HG03354 (cell line): ENCODE measurements around the gene PROSER3.
A peak's percentile ranks its signal among the peaks of the same experiment; 100 is the strongest.

Experiments used
- ATAC-seq: cut with Tn5 transposase; IDR thresholded peaks from one replicate; pipeline ENCODE4 v1.9.1; 2021; ENCODE audit warnings: mild to moderate bottlenecking; ENCODE audit not compliant: unreplicated experiment, poor library complexity, severe bottlenecking

The PROSER3 gene

GRCh38 chr19:35773020-35773806 lies 15.2 kb downstream of the PROSER3 start:
- ATAC-seq = no peak

GRCh38 chr19:35774274-35775045 lies 16.5 kb downstream of the PROSER3 start:
- no peak for ATAC-seq

GRCh38 chr19:35775046-35775297 lies 17.0 kb downstream of the PROSER3 start:
- ATAC-seq = no peak

DNA sequence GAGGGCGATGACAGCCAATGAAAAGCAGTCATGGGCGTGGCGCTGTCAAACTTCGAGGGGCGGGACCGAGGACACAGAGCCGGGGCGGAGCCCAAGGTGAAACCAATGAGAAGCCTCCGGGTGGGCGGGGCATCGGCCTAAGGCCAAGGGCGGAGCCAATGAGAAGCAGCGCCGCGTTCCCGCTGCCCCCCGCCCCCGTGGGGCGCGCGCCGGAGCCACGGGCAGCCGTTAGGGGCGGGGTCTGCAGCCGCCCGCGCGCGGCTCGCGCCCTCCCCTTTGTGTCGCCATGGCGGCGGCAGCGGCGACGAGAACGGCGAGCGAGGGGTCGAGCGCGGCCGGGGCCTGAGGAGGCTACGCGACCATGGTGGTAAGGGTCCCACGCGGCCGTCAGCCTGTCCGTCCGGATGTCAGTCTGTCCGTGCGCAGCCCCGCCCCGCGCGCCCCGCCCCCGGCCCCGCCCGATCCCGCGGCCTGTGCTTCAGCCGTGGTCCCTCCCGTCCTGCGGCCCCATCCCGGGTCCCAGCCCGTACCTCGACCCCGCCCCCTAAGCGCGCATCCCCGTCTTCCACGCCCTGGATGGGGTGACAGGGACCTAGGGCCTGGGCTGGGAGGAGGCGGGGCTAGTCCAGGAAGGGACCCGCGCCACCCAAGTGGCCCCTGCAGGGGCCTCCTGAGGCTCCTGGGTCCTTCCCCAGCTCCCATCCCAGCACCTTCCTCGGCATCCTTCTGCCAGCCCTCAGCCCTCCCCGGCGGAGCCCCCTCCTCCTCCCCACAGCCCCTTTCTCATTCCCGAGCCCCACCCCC lies 17.5 kb downstream of the PROSER3 start, which contains the start of gene ARHGAP33:
ARHGAP33 (plus strand) TSS at position 267 of the 804 bp plus-strand sequence; CDS start at position 362, 95 bp downstream.
- ATAC-seq = peak; percentile 92

- ATAC-seq = no peak
Measured at GRCh38 chr19:35776102-35776788, 18.3 kb downstream of the PROSER3 start.

DNA sequence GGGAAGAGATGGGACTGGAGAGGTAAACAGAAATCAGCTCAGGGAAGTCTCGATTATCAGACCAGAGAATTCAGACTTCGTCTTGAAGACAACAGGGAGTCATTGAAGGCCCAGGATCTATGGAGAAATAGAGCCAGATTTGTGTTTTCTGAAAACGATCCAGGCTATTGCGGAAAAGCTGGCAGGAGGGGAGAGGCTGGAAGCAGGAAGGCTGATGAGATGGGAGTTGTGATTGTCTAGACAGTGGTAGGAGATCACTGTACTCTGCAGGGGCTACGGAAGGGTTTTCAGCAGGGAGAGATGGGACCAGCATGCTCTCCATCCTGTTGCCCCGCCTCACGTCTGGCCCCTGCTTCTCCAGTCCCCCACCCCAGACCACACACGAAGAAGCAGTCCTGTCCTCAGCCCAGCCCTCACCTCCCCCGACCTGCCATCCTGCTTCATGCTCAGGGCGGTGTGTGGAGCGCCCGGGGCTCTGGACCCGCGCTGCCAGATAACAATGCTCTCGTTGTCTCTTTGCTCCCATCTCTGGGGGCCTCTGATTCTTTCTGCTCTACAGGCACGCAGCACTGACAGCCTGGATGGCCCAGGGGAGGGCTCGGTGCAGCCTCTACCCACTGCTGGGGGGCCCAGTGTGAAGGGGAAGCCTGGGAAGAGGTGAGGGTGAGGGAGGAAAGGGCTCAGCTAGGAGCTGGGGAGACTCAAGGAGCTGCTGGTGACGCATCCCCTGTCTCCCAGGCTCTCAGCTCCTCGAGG lies 19.3 kb downstream of the PROSER3 start:
- no peak for ATAC-seq

DNA sequence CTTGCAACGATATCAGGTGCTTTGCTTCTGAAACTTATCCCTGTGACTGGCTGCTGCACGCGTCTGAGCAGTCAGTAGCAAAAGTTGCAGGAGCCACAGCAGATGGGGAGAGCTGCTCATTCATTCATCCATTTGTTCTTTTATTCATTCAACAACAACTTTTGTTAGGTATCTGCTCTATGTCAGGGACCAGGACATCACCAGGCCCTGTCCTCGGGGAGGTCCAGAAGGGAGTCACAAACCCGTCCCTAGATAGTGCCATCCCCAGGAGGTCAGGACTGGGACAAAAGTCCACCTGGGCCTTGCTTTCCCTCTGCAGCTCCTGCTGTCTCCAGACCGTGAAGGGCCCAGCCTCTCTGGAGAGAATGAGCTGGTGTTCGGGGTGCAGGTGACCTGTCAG lies 20.0 kb downstream of the PROSER3 start:
- ATAC-seq = no peak

- no peak for ATAC-seq
Measured at GRCh38 chr19:35779033-35779432, 21.1 kb downstream of the PROSER3 start.

GRCh38 chr19:35780058-35780457 lies 22.1 kb downstream of the PROSER3 start:
- ATAC-seq = no peak

DNA sequence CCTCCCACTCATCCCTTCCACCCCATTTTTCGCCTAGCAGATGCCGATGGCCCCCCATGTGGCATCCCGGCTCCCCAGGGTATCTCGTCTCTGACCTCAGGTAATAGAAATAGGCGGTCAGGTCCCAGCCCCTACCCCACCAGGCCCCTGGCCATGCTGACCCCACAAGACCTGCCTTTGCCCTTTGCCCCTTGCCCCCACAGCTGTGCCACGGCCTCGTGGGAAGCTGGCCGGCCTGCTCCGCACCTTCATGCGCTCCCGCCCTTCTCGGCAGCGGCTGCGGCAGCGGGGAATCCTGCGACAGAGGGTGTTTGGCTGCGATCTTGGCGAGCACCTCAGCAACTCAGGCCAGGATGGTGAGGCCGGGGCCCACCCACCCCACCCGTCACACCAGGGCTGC lies 22.7 kb downstream of the PROSER3 start:
- ATAC-seq = no peak

DNA sequence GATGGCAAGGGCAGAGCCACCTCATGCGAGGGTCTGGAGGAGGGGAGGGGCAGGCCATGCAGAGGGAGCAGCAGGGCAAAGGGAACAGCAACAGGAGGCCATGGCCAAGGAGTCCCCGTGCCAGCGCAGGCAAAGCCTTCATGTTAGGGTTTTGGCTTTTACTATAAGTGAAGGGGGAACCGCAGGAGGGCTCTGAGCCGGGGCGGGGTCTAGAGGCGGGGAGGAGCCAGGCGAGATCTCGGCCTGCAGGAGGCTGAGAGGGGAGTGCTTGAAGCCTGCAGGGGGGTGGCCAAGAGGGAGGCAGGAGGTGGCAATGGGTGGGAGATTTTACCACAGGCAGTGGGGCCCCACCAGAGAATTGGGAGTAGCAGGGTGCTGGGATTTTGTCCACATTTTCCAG lies 23.7 kb downstream of the PROSER3 start:
- no peak for ATAC-seq

DNA sequence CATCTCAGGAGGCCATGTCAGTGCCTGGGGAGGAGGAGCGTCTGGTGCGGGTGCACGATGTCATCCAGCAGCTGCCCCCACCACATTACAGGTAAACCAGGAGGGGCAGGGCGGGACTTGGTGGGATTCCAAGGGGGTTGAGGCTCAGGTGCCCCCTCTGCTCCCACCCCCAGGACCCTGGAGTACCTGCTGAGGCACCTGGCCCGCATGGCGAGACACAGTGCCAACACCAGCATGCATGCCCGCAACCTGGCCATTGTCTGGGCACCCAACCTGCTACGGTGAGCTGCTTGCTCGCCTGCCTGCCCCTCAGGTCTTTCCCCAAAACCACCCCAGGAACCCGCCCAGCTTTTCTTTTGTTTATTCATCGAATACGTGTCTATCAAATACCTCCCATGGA lies 24.6 kb downstream of the PROSER3 start:
- ATAC-seq = no peak

DNA sequence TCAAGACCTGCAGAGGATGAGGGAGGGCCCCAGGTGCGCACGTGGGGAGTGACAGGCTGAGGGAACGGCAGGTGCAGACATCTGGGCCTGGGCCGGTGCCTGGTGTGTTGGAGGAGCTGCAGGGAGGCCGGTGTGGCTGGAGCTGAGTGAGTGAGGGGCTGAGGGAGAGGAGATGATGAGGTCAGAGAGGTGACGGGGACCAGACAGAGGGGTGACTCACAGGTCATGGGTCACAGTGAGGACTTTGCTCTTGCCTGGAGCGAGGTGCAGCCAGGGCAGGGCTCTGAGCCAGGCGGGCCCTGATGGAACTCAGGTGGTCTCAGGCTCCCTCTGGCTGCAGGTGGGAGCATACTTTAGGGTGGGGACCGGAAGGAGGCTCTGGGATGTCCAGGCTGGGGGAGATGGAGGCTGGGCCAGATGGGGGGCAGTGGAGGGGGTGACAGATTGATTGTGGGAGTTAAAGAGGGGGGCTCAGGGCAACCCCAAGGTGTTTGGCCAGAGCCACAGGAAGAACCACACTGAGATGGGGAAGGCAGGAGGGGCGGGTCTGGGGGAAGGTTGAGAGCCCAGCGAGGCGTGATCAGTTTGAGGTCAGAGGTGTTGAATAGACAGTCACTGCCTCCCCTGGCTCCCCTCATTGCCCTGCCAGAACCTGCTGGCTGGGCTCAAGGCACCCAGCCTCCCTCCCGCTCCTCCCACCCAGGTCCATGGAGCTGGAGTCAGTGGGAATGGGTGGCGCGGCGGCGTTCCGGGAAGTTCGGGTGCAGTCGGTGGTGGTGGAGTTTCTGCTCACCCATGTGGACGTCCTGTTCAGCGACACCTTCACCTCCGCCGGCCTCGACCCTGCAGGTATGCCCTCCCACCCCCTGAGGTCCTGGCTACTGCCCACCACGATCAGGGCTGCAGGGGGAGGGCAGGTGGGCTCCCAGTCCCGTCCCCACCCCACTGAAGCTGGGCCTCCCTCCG lies 25.8 kb downstream of the PROSER3 start:
- ATAC-seq = no peak

DNA sequence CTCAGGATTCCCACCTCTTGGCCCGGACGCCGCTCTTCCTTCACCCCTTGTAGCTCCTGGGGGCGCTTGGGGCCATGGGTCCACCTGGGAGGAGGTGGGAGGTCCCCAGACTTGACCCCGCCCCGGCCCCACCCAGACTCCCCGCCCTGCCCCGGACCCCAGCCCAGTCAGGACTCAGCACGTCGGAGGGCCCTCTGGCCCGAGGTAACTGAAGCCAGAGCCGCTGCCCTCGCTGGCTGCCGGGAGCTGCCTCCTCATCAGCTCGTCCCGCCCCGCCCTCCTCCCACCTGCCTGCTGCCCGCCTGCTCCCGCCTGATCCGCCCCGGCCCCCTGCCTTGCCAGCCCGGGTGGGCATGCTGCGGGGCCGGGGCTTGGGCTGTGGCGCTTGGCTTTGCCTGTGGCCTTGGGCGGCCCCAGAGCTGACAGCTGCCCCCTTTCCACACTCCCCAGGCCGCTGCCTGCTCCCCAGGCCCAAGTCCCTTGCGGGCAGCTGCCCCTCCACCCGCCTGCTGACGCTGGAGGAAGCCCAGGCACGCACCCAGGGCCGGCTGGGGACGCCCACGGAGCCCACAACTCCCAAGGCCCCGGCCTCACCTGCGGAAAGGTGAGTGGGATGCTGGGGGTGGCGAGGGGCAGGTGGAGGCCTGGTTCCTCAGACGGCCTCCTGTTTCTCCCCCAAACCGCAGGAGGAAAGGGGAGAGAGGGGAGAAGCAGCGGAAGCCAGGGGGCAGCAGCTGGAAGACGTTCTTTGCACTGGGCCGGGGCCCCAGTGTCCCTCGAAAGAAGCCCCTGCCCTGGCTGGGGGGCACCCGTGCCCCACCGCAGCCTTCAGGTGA lies 26.7 kb downstream of the PROSER3 start:
- no peak for ATAC-seq

DNA sequence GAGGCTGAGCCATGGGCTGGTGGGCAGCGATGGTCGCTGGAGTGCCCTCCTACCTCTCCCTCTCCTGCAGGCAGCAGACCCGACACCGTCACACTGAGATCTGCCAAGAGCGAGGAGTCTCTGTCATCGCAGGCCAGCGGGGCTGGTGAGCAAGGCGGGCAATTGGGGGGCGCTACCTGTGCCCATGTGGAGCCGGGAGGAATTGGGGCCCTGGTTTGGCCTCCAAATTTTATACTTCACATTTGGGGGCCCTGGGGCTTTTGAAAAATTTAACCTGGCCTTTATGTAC lies 27.3 kb downstream of the PROSER3 start:
- ATAC-seq = no peak

DNA sequence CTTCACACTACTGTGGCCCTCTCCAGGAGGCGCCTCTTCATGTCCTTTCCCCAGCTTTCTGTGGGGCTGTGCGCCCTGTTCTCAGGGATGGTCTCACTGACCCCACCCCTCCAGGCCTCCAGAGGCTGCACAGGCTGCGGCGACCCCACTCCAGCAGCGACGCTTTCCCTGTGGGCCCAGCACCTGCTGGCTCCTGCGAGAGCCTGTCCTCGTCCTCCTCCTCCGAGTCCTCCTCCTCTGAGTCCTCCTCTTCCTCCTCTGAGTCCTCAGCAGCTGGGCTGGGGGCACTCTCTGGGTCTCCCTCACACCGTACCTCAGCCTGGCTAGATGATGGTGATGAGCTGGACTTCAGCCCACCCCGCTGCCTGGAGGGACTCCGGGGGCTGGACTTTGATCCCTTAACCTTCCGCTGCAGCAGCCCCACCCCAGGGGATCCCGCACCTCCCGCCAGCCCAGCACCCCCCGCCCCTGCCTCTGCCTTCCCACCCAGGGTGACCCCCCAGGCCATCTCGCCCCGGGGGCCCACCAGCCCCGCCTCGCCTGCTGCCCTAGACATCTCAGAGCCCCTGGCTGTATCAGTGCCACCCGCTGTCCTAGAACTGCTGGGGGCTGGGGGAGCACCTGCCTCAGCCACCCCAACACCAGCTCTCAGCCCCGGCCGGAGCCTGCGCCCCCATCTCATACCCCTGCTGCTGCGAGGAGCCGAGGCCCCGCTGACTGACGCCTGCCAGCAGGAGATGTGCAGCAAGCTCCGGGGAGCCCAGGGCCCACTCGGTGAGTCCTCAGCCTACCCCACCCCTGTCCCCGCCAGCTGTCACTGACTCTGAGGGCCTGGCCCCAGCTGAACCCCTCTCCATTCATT lies 28.6 kb downstream of the PROSER3 start:
- ATAC-seq = no peak
